DOHH2 (cell line): ENCODE results near the gene L3MBTL4.

Experiments used
- H3F3A ChIP-seq: fragments of 200-600 bp; sonication (generic), shearing (Covaris generic); 2 replicates; pipeline ENCODE4 v1.6.0; 2016; ENCODE audit warnings: antibody characterized with exemption, mild to moderate bottlenecking; ENCODE audit not compliant: control insufficient read depth, insufficient read depth
- H3K27ac ChIP-seq: fragments of 200-600 bp; sonication (generic); 2 replicates; pipeline ENCODE4 v1.5.1; 2014; ENCODE audit warnings: low read depth, mild to moderate bottlenecking, low read length, moderate library complexity
- H3K27me3 ChIP-seq: fragments of 200-600 bp; sonication (generic); 2 replicates; pipeline ENCODE4 v1.6.1; 2014; ENCODE audit warnings: mild to moderate bottlenecking, low read length, mixed read lengths; ENCODE audit not compliant: control insufficient read depth
- H3K36me3 ChIP-seq: fragments of 200-600 bp; sonication (generic); 2 replicates; pipeline ENCODE4 v1.6.1; 2014; ENCODE audit warnings: mild to moderate bottlenecking, low read length, moderate library complexity, mixed read lengths; ENCODE audit not compliant: control insufficient read depth
- H3K4me1 ChIP-seq: fragments of 200-600 bp; sonication (generic); 2 replicates; pipeline ENCODE4 v1.6.1; 2014; ENCODE audit warnings: mild to moderate bottlenecking, low read length, mixed read lengths; ENCODE audit not compliant: control insufficient read depth
- H3K4me2 ChIP-seq: fragments of 200-600 bp; sonication (generic); 2 replicates; pipeline ENCODE4 v1.6.0; 2014; ENCODE audit warnings: mild to moderate bottlenecking, low read length, moderate library complexity
- H3K4me3 ChIP-seq: fragments of 200-600 bp; sonication (generic); 2 replicates; pipeline ENCODE4 v1.5.1; 2014; ENCODE audit warnings: mild to moderate bottlenecking, low read length, mixed read lengths
- H3K79me2 ChIP-seq: fragments of 200-600 bp; sonication (generic); 2 replicates; pipeline ENCODE4 v1.6.1; 2014; ENCODE audit warnings: mild to moderate bottlenecking, low read length, mixed read lengths; ENCODE audit not compliant: control insufficient read depth
- H3K9me2 ChIP-seq: fragments of 200-600 bp; sonication (generic); replicated peaks from 2 replicates; pipeline ENCODE4 v1.6.1; 2014; ENCODE audit warnings: mild to moderate bottlenecking, low read length, mixed read lengths; ENCODE audit not compliant: control insufficient read depth
- H3K9me3 ChIP-seq: fragments of 200-600 bp; sonication (generic); 2 replicates; pipeline ENCODE4 v1.6.1; 2014; ENCODE audit warnings: antibody characterized with exemption, low read length, mixed read lengths; ENCODE audit not compliant: control insufficient read depth, insufficient read depth
- H4K20me1 ChIP-seq: fragments of 200-600 bp; sonication (generic); 2 replicates; pipeline ENCODE4 v1.6.0; 2014; ENCODE audit warnings: low read depth, mild to moderate bottlenecking, antibody characterized with exemption, low read length, moderate library complexity; ENCODE audit not compliant: control insufficient read depth, insufficient read depth
- EZH2phosphoT487 ChIP-seq: fragments of 200-600 bp; sonication (generic); IDR thresholded peaks from 2 replicates; pipeline ENCODE4 v1.6.1; 2017; ENCODE audit warnings: borderline replicate concordance, mild to moderate bottlenecking, antibody characterized with exemption, low read length, moderate library complexity, mixed read lengths
- TF ChIP-seq, protein P1 (sequence below): fragments of 200-600 bp; sonication (generic); IDR thresholded peaks from one replicate; pipeline ENCODE4 v1.5.1; 2014; ENCODE audit warnings: antibody characterized with exemption, mild to moderate bottlenecking, low read depth, low read length; ENCODE audit not compliant: poor library complexity, severe bottlenecking

Gene L3MBTL4

DNA sequence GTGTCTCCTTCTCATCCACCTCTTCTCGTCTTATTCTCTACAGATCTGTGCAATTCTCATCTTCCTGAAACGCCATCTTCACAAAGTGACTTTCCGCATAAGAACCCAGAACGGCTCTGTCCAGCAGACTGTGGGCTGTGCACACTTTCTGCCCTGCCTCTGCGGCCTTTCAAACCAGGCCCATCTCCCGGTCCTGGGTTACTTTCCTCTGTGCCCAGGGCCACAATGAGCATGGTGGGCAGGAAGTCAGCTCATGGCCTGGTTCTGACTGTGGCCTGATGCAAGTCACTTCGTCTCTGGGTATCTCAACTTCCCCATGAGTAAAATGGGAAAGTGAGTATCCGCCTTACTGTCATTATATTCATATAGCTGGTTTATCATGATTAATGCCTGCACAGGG lies 447.7 kb downstream of the L3MBTL4 start:
- TF ChIP-seq, protein P1, sequence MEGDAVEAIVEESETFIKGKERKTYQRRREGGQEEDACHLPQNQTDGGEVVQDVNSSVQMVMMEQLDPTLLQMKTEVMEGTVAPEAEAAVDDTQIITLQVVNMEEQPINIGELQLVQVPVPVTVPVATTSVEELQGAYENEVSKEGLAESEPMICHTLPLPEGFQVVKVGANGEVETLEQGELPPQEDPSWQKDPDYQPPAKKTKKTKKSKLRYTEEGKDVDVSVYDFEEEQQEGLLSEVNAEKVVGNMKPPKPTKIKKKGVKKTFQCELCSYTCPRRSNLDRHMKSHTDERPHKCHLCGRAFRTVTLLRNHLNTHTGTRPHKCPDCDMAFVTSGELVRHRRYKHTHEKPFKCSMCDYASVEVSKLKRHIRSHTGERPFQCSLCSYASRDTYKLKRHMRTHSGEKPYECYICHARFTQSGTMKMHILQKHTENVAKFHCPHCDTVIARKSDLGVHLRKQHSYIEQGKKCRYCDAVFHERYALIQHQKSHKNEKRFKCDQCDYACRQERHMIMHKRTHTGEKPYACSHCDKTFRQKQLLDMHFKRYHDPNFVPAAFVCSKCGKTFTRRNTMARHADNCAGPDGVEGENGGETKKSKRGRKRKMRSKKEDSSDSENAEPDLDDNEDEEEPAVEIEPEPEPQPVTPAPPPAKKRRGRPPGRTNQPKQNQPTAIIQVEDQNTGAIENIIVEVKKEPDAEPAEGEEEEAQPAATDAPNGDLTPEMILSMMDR: no peak
- no peak for TF ChIP-seq EZH2phosphoT487
- H3K4me2 ChIP-seq: no peak overlapping the region
- H3K27me3 ChIP-seq: no peaks in the 10 kb centered on the region
- H3K4me1 ChIP-seq: peaks cover 28% of the 10 kb centered on the region
- H3K36me3 ChIP-seq: no peaks in the 10 kb centered on the region
- no peaks in the 10 kb centered on the region for H3K9me3 ChIP-seq
- no peak overlapping the region for H3K4me3 ChIP-seq
- H3K27ac ChIP-seq: no peak overlapping the region
- H4K20me1 ChIP-seq: no peaks in the 10 kb centered on the region
- peaks cover 5% of the 10 kb centered on the region; the same call in 1 of the 2 replicates for H3F3A ChIP-seq
- H3K9me2 ChIP-seq: no peaks in the 10 kb centered on the region
- H3K79me2 ChIP-seq: no peaks in the 10 kb centered on the region

DNA sequence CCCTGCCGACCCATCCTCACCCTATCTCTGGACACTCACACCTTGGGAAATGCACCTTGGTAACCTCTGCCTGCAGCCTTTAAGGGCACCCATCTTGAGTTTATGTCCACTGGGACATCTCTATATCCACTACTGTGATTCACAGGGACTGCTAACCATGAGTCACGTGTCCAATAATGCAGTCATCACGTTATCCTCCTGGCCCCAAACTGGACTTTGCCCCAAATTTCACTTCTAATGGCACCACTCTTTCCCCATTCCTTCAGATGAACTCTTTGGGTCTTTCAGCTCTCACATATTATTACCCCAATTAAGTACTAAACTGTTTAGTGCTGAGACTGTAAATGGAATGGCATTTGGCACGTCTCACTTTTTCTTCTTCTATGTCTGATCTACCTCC lies 448.2 kb downstream of the L3MBTL4 start:
- no peaks in the 10 kb centered on the region for H3K79me2 ChIP-seq
- H3K9me3 ChIP-seq: no peaks in the 10 kb centered on the region
- peaks cover 5% of the 10 kb centered on the region; the same call in 1 of the 2 replicates for H3F3A ChIP-seq
- H3K9me2 ChIP-seq: no peaks in the 10 kb centered on the region
- no peak overlapping the region for H3K4me2 ChIP-seq
- no peaks in the 10 kb centered on the region for H3K36me3 ChIP-seq
- H3K27ac ChIP-seq: no peak overlapping the region
- TF ChIP-seq, protein P1: no peak
- no peak for TF ChIP-seq EZH2phosphoT487
- H4K20me1 ChIP-seq: no peaks in the 10 kb centered on the region
- no peaks in the 10 kb centered on the region for H3K27me3 ChIP-seq
- no peak overlapping the region for H3K4me3 ChIP-seq
- H3K4me1 ChIP-seq: peaks cover 28% of the 10 kb centered on the region

DNA sequence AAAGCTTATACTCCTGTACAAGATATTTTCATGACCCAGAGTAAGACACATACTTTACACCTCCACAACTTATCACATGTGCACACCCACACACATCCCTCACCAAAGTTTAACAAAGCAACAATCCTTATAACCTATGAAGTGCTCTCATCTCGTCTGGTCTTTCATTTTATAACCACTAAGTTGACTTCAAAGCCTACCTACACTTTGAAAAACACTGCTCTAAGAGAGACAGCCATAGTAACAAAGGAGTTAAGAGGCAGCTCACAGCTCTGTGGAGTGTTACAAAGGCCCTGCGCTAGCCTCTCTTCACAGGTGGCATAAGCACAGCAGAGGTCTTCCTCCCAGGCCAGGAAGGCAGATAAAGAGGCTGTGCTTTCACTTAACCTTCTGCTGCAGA lies 449.7 kb downstream of the L3MBTL4 start:
- no peak overlapping the region for H3K4me3 ChIP-seq
- H3K36me3 ChIP-seq: no peaks in the 10 kb centered on the region
- no peaks in the 10 kb centered on the region for H3F3A ChIP-seq
- H3K9me3 ChIP-seq: no peaks in the 10 kb centered on the region
- no peaks in the 10 kb centered on the region for H3K27me3 ChIP-seq
- no peaks in the 10 kb centered on the region for H3K79me2 ChIP-seq
- peaks cover 19% of the 10 kb centered on the region for H3K4me1 ChIP-seq
- TF ChIP-seq EZH2phosphoT487: no peak
- TF ChIP-seq, protein P1: no peak
- no peak overlapping the region for H3K4me2 ChIP-seq
- H4K20me1 ChIP-seq: no peaks in the 10 kb centered on the region
- H3K9me2 ChIP-seq: no peaks in the 10 kb centered on the region
- H3K27ac ChIP-seq: no peak overlapping the region
